HuH-7.5 (cell line): ENCODE results near the gene HTR4.
"Not testable (repeated sequence)": the region's sequence is repeated elsewhere in the genome, so short reads cannot be mapped to it uniquely, and the experiment has no call there.

Experiments
- DNase-seq: peaks from one replicate; pipeline ENCODE4 v3.0.0; 2011; ENCODE audit warnings: low spot score

HTR4 gene

DNA sequence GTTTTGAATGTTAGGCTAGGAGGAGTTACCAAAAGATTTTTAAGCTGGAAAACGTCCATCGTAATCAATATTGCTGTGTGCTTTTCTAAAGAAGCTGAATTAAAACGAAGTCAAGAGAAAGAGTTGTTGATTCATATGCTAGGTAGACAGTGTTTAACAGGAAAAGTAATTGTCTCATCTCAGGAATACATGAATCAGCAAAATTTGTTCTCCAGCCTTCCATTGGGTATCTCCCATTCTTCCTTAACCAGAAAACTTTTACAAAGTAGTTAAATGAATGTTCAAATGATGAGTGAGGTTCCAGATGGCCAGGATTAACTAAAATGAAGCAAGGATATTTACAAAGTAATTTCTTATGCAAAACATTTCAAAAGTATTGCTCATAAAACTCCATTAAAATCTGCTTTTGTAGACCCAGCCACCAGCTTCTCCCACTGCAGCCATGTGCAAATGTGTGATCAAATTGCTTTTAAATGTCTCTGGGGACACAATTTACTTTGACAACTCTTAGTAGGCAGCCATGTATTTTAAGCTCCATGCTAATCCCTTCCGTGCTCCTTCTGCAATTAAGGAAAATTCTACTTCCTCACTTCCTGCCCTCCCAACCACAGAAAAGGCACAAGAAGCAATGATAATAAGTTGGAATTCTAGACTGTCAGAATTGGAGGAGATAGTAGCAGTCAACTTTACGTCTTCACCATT is 121.2 kb downstream of the HTR4 start:
- DNase-seq: no peak

DNA sequence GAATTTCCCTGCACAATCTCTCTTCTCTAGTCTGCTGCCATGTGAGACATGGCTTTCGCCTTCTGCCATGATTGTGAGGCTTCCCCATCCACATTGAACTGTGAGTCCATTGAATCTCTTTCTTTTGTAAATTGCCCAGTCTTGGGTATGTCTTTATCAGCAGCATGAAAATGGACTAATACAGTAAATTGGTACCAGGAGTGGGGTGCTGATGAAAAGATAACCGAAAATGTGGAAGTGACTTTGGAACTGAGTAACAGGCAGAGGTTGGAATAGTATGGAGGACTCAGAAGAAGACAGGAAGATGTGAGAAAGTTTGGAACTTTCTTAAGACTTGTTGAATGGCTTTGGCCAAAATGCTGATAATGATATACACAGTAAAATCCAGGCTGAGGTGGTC is 124.9 kb downstream of the HTR4 start:
- DNase-seq: not testable (repeated sequence)

DNA sequence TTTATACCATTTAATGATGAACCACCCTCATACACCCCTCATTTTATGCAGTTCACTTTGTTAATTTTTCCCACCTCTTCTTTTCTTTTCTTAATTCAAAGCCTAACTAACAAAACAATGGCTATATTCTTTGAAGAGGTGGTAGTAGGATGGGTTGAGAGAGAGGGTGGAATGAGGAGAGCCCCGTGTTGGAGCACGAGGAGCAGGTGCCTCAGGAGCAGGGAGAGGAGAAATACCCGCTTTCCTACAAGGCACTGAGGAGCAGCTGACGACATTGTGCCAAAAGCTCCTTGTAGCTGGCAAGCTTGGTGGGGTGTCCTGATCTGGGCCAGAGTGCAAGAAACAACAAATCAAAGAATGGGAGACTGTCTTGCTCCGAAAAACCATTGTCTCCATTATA is 129.6 kb downstream of the HTR4 start:
- no peak for DNase-seq

DNA sequence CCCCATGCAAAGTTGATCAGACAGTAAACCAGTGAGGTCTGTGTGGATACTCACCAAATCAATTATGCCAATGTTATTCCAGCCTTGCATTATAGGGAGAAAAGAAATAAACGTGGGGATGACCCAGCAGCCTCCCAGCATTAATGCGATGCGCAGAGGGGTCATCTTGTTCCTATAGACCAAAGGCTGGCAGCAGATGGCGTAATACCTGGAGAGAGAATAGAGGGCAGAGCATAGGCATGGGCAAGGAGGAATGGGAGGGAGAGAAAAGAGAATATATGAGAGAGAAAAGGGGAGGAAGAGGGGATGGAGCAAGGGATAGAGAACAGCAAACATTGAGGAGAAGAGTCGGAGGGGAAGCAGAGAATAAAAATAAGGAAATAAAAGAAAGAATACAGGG is 131.2 kb downstream of the HTR4 start:
- no peak for DNase-seq

DNA sequence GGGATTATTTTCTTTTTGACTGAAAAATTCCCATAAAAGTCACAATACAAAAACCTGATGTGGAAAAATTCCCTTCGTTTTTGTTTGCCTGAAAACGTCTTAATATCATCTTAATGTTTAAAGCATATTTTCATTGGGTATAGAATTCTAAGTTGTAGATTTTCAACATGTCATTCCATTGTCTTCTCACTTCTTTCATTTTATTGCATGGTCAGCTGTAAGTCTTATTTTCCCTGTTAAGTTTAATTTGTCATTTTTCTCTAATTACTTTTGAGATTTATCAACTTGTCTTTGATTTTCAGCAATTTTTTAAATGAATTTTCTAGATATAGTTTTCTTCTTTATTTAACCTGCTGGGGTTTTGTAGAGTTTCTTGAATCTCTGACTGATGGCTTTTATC is 138.9 kb downstream of the HTR4 start:
- no peak for DNase-seq

DNA sequence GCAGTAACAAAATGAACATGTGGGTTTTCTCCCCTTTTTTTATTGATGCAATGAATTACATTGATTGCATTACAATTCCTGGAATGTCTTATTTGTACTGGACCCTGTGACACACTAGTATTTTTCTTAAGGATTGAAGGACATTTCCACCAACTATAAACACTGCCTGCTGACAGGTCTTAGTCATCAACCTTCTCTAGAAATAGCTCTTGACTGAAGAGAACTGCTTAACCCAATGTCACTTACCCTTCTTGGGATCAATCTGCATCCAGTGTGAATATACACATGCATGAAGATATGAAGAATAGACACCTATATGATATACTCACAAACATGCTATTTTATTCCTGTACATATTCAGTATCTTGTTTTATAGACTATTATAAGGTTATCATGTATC is 140.0 kb downstream of the HTR4 start:
- DNase-seq: no peak

DNA sequence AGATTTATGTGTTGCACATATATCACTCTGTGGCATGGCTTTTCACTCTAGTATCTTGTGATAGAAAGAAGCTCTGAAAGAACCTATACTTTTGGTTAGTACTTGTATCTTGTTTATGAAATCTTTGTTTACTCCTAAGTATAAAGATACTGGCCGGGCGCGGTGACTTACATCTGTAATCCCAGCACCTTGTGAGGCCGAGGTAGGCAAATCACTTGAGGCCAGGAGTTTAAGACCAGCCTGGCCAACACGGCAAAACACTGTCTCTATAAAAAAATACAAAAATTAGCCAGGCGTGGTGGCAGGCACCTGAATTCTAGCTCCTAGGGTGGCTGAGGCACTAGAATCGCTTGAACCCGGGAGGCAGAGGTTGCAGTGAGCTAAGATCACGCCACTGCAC is 141.8 kb downstream of the HTR4 start:
- DNase-seq: no peak

DNA sequence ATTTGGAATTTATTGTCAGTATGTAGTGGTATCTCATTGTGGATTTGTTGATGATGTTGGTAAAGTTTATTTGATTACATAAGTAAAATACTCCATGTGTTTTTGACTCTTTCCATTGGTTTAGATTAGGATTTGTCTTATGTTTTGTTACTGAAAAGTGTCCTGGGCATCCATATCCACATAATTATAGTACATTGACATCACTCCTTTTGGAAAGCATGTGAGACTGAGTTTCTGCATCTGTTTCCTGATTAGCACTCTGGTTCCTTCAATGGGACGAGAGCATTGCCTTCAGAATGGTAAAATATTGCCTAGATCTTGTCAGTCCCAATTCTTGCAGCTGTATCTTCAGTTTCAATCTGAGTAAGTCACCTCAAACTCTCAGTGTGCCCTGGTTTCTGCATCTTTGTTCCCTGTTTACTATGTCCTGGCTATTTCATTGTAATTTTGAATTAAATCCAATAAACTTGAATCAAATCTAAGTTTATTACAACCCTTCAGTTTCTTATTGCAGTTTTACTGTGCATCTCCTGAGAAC is 142.4 kb downstream of the HTR4 start:
- DNase-seq: no peak

DNA sequence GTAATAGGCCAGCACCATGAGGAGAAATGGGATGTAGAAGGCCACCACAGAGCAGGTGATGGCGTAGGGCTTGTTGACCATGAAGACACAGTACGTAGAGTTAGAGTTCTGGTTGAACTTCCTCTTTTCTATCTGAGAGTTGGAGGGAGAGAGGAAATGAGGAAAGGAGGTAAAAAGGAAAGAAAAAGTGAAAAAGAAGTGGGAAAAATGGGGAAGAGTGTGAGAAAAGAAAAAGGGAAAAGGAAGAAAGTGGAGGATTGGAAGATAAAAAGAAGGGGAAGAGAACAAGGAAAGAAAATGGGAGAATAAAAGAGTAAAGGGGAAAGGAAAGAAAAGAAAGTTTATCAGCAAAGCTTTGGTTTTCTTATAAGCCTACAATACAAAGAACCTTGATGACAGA is 144.4 kb downstream of the HTR4 start:
- no peak for DNase-seq

- DNase-seq: no peak
Measured at GRCh38 chr5:148507648-148508047, 146.7 kb downstream of the HTR4 start.

DNA sequence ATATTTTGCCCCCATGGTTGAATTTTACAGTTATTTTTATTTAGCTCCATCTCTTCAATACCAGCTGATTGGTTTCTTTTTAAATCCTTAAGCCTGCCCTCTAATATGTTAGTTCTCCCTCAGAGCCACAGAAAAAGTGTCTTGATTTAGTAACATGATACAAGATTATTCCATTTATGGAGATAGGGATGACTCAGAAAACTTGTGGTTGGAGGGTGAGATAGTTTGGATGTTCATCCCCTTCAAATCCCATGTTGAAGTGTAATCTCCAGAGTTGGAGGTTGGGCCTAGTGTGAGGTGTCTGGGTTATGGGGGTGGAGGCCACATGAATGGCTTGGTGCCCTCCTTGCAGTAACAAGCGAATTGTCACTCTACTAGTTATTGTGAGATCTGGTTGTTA is 154.9 kb downstream of the HTR4 start:
- no peak for DNase-seq

- DNase-seq: no peak
Measured at GRCh38 chr5:148497757-148498156, 156.6 kb downstream of the HTR4 start.

DNA sequence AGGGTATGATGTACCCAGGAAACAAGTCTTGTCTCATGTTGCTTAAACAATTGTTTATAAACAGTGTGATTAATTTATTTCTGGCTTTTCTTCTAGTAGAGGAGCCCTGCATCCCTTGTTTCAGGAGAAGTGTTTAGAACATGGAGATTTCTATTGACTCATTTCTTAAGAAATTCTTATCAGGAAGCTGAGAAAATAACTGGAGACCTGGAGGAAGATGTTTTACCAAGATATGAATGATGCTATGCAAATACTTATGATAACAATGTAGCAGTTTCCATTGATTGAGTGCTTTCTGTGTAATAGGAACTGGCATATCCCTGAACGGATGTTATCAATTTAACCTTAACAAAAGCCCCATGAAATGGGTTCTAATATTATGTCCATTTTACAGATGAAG is 162.0 kb downstream of the HTR4 start:
- DNase-seq: no peak

- DNase-seq: peak; percentile 13
Measured at GRCh38 chr5:148491793-148492184, 162.5 kb downstream of the HTR4 start.

GRCh38 chr5:148491015-148491792 is 163.1 kb downstream of the HTR4 start:
- DNase-seq: no peak

- no peak for DNase-seq
Measured at GRCh38 chr5:148488757-148489156, 165.6 kb downstream of the HTR4 start.

GRCh38 chr5:148486456-148486855 is 167.9 kb downstream of the HTR4 start:
- DNase-seq: no peak

GRCh38 chr5:148484651-148485050 is 169.7 kb downstream of the HTR4 start:
- no peak for DNase-seq

- DNase-seq: no peak
Measured at GRCh38 chr5:148483750-148484149, 170.6 kb downstream of the HTR4 start.

GRCh38 chr5:148482697-148483462 is 171.4 kb downstream of the HTR4 start:
- DNase-seq: peak; percentile 16

DNA sequence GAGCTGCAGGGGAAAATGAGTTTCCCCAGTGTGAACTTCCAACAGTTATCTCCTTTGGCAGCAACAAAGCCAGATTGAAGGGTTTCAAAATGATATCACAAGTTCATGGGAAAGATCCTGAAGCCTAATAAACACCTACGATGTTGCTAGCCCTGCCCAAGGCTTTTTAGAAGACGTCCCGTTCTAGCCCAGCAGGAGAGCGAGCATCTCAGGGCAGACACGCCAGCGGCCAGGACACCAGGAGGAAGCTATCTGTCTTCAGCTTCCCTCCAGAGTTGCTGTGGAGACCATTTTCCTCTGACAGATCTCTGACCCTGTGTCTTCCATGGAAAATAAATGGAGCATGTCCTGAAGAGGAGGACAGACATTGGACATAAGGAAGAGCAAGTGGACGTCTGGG is 172.1 kb downstream of the HTR4 start:
- no peak for DNase-seq

DNA sequence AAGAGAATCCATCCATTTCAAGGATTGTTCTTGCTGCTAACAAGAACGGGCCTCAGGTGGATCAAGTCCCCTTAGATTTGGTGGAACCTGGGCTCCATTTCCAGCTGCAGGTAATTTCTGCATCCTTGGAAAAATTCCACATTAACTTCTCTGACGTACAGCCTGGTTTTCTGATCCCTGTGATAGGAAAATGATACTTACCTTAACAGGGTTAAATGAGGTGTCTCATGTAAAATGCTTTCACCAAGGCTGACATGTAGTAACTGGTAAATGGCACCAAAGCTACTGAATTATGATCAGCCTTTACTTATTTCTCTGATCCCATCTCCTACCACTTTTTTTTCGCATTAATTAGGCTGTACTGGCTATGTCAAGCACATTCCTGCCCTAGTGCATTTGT is 176.9 kb downstream of the HTR4 start:
- DNase-seq: no peak

GRCh38 chr5:148476302-148476701 is 178.0 kb downstream of the HTR4 start:
- DNase-seq: no peak
